NCI-H345 (cell line): ENCODE measurements around the gene HABP2.

ENCODE experiments used
- DNase-seq: peaks from one replicate; lab custom pipeline; 2025; lab: John Stamatoyannopoulos, UW

HABP2 gene

DNA sequence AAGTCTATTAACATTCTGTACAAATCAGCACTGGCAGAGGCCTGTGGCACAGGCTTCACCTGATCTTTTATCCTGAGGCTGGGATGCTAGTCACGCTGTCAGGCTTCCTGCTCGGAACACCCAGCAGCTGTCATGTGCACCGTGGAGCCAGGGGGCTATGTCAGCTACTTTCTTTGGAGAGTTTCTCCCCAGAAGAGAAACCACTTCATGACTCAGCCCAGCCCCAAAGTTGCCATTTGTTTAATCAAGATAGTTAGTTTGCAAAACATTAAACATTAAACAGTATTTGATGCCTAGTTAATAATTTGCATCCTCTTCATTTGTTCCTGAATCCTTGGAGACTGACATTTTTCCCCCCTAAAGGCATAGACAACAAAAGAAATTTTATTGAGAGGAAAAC, at the start of gene HABP2:
Gene HABP2 (plus strand): TSS at position 353 of the 400 bp plus-strand sequence. CDS start 69 bp downstream, outside the sequence.
- DNase-seq = no peak

DNA sequence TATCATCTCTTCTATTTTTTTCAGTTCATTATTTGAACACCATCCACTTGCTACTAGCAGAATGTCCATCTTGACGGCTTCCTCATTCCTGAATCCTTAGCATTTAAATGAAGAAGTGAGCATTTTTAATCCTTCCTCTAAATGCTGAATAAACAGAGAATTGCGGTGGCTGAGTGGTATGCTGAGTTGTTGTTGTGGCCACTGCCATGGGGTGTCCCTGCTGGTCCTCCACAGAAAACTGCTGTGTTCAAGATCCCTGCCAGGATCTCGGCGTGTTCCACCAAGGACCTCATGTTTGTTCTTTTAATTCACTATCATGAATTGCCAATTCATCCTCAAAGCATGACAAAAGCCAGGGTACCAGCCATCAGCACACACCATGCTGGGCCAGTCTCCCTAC, 48.9 kb upstream of the HABP2 start:
- no peak for DNase-seq

- DNase-seq = no peak
These were observed 48.4 kb upstream of the HABP2 start for GRCh38 chr10:113504423-113504822.

DNA sequence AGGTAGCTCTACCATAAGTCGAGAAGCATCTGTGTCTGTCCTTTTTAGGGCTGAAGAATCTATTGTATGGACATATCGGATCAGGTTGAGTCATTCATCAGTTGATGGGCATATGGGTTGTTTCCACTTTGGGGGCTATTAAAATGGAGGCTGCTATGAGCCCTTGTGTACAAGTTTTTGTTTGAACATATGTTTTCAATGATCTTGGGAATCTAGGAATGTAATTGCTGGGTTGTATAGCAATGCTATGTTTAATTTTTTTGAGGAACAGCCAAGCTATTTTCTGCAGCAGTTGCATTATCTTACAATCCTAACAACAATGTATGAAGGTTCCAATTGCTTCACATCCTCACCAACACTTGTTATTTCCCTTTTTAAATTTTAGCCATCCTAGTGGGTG, 46.4 kb upstream of the HABP2 start:
- no peak for DNase-seq

DNA sequence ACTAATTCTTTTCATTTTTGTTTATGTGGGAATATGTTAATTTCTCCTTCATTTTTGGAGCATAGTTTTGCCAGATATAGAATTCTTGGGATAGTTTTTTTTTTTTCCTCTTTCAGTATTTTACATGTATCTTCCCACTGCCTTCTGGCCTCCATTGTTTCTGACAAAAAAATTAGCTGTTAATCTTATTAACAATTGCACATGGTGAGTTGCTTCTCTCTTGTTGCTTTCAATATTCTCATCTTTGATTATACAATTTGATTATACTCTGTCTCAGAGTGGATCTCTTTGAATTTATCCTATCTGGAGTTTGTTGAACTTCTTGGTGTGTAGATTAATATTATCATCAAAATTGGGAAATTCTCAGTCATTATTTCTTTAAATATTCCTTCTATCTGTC, 41.4 kb upstream of the HABP2 start:
- DNase-seq = no peak

- DNase-seq = no peak
These were observed 37.7 kb upstream of the HABP2 start for GRCh38 chr10:113515161-113515560.

DNA sequence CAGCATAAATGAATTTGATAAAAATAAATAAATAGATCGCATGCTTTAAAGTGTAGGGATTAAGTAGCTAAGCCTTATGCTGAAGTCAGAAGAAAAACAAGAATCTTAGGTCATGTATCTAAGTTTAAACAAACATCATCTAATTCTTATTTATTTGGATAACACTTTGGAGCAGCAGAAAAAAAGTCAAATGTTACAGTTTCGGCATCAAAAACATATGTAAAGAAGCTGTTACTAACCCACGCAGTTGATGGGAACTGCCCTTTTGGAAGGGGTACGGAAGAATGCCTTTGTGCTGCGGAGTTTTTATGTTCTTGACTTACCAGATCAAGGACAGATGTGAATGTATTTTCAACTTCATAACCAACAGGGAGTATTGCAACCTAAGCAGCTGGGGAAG, 37.3 kb upstream of the HABP2 start:
- no peak for DNase-seq

- DNase-seq = no peak
These were observed 36.8 kb upstream of the HABP2 start for GRCh38 chr10:113516061-113516460.

DNA sequence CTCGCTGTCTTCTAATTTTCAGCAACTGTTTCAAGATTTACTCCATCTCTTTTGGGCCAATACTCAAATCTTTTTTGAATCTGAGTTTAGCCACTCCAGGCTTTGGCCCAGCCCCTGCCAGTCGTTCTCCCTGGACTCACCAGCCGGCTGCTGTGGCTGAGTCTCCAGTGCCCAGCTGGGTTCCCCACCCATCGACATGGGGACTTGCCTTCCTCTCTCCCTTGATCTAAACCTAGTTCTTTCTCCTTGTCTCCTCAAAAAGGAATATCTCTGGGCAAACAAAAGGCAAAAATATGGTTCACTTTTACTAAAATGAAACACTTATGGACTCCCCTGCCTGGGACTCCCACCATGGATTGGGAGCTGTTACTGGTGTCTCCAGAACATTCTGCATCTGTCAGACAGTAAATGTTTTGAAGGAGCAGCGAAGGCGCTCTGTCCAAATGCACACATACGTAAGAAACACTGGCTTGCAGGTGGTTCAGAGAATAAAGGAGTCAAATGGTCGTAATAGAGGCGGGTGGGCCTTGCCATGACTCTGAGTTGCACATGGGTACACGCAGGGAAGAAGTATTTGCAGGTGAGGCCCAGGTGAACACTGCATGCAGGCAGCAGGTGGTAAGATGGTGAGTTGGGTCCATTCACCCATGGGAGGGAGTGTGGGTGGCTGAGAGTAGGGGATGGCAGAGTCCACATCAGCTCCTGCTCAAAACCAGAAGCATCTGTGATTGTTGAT, 35.5 kb upstream of the HABP2 start:
- no peak for DNase-seq

DNA sequence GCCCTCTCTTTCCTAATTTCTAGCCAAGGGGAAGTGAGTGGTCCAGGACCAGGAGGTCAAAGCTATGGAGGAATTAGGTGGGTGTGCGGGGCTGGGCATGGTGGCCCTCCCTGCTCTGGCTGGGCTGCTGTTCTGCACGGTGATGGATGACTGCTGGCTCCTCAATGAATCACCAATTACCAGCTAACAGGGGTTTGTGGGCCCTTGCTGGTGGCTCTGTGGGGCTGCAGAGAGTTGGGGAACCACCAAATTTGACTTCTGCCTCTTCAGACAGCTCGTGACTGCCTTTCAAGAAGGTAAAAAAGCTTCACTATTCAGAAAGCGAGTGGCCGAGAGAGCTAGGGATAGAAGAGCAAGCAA, 35.0 kb upstream of the HABP2 start:
- DNase-seq = no peak

DNA sequence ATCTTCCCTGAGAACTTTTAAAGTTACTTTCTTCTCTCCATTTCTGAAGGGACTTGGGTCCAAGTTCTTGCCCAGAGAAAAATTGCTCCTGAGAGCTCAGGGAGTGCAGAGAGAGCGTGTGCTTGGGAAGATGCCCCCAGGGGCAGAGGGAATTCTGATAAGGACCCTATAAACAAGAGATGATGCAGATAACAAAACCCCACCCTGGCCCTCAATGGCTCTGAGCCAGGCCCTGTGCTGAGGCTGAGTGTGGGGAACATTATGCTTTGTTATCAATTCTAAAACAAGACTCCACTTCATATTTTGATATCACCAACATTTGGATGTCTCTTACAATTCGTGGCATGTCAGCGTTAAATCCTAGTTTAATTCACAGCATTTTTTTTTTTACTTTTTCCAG, 34.4 kb upstream of the HABP2 start:
- DNase-seq = no peak

- DNase-seq = no peak
These were observed 33.8 kb upstream of the HABP2 start for GRCh38 chr10:113518816-113519591.

DNA sequence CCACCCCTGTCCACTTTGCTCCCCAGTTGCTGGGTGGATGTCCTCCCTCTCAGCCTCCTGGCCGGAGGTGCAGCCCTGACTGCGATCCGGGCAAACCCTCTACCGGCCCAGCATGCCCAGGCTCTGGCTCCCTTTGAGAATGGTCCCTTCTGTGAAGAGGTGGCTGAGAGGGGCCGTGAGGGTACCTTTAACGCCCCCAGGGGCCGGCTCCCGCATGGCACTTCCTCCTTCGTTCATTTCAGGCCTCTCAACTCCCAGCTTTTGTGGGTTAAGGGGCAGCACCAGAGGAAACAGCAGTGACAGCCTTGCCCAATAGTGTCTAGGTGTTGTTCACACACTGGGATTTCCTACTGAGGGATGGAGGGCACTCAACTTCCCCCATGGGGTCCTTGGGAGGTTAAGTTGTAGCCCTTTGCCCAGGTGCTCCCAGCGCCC, 33.2 kb upstream of the HABP2 start:
- no peak for DNase-seq

GRCh38 chr10:113520261-113520660, 32.6 kb upstream of the HABP2 start:
- no peak for DNase-seq

- peak; percentile 52 for DNase-seq
These were observed 32.0 kb upstream of the HABP2 start for GRCh38 chr10:113520690-113521474.

DNA sequence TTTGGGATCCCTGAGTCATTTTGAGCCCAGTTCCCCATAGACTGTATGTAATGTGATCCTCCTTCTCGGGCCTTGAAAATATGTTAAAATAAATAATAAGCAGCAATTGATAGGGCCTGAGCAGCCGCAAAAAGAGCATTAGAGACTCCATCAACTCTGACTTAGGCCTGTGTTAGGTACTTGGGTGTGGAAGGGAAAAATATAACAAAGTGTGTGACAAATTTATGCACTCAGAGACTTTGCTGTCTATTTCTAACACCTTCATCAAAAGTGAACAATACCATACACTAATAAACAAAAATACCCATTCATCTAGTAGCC, 31.4 kb upstream of the HABP2 start:
- no peak for DNase-seq

- DNase-seq = no peak
These were observed 30.4 kb upstream of the HABP2 start for GRCh38 chr10:113522460-113522859.

GRCh38 chr10:113523071-113523470, 29.8 kb upstream of the HABP2 start:
- no peak for DNase-seq

GRCh38 chr10:113523628-113524027, 29.2 kb upstream of the HABP2 start:
- DNase-seq = no peak

GRCh38 chr10:113524120-113524519, 28.7 kb upstream of the HABP2 start:
- DNase-seq = no peak

- DNase-seq = no peak
These were observed 28.0 kb upstream of the HABP2 start for GRCh38 chr10:113524539-113525490.

- DNase-seq = no peak
These were observed 27.1 kb upstream of the HABP2 start for GRCh38 chr10:113525713-113526112.
